SK-N-MC (cell line): ENCODE measurements around the gene HOXB13.

Experiments used
- EZH2 ChIP-seq: fragments of 200-600 bp; sonication (generic); IDR thresholded peaks from one replicate; pipeline ENCODE4 v1.6.1; 2017; ENCODE audit warnings: antibody characterized with exemption
- POLR2AphosphoS5 ChIP-seq: IDR thresholded peaks from 2 replicates; pipeline ENCODE4 v1.6.1; 2012; ENCODE audit warnings: mild to moderate bottlenecking, low read depth, low read length, borderline replicate concordance

GRCh38 chr17:48754500-48755261 lies 26.1 kb upstream of the HOXB13 start:
- TF ChIP-seq POLR2AphosphoS5: no peak
- TF ChIP-seq EZH2: no peak
